UCSD-AML1 (cell line): Measurements from ENCODE around the gene SLC9A8.

Source experiments
- DNase-seq: peaks from one replicate; lab custom pipeline; 2025; ENCODE audit not compliant: unreplicated experiment; lab: John Stamatoyannopoulos, UW

SLC9A8 gene

DNA sequence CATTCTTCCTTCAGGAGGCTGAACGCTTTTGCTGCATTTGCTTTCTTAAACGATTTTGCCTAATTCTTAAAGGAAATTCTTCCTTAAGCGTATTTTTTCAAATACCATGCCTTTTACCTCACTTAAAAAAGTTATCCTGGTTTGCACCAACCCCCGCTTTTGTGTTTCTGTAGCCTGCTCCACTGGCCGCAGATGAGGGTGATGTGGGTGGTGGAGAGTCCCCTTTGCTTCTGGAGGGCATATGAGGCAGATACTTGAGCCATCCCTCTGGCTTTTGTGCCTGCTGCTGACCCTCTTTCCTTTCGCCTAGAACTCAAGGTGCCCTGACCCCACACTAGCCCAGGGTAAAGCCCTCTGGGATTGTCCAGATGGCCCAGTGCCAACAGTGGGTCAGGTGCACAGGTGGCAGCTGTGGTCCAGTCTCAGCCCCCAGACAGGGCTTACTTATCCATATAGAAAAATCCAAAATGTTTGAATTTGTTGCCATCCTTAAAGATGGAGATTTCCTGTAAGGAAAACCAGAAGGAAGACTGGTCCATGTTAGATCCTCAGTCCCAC is 58.8 kb downstream of the SLC9A8 start:
- DNase-seq = no peak

DNA sequence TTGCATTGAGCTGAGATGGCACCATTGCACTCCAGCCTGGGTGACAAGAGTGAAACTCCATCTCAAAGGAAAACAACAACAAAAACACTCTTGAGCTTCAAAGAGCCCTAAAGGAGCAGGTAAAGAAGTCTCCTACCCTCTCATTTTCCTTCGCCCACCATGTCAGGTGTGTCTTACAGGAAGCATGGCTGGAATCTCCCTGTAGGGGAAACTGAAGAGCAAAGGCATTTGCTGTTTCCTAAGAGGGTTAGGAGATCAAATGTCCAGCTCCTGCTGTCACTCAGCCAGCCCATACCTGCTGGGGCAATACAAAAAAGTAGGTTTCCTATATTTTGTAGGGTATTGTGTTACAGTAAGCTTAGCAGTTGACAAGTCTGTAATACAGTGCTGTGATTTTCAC is 59.4 kb downstream of the SLC9A8 start:
- DNase-seq = no peak

DNA sequence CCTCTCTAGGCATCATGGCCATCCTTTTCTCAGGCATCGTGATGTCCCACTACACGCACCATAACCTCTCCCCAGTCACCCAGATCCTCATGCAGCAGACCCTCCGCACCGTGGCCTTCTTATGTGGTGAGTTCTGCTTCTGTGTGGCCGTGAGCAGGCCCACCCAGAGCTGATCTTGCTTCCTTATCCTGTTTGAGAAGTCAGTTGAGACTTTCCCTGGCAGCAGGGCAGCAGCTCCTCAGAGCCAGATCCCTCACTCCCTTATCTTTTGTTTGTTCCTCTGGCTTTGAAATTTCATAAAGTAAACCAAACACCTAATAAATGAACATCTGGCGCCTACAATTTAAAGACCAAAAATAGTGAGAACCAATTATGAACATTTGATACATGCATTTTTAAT is 62.1 kb downstream of the SLC9A8 start:
- DNase-seq = no peak

DNA sequence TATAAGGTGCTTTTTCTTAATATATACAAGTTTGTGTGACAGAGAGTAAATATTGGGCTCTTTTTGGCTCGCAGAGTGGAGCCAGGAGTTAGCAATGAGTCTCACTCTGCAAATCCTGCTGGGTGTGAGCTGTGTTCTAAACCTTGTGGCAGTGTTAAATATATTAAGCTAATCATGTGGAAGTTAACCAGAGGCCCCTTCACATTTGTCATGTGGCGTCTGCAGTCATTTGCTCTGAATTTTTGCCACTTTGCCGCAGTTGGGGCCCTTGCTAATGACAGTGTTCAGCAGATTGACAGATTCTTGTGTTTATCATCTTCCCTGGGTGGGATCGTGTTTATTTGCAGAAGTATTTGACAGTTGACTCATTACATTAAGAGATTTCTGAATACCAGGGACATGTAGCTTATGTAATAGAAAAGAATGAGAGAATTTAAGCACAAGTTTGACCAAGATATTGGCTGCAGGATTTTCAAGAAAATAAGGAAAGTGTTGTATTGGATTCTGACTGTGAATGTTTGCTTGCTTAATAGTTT is 64.8 kb downstream of the SLC9A8 start:
- no peak for DNase-seq

DNA sequence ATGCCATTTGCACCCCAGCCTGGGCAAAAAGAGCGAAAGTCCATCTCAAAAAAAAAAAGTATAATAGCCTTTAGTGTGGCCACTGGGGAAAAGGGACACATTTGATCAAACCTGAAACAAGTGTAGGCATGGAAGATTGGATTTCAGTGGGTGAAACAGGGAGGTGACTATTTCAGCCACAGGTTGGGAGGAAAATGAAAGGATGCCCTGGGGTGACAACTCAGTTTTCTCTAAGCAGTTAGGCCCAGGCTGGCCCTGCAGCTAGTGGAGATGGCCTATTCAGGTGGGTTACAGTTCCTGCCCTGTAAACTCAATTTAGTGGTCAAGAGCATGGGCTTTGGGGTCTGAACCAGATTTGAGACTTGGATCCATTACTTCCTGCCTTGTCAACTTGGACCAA is 66.3 kb downstream of the SLC9A8 start:
- DNase-seq = no peak

DNA sequence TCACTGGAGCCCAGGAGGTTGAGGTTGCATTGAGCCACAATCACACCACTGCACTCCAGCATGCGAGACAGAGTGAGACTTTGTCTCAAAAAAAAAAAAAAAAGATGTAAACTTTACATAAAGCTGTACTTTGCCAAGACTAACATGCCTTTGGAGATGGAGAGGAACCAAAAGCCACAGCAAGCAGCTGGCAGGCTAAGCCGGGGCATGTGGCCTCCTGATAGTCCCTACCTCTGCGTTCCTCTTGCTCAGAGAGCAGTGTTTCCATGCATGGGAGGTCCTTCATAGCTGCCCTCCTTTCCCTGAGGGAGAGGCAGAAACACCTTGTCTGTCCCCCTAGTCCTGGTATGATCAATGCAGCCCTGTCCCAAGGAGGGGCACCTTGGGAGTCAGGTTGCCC is 67.5 kb downstream of the SLC9A8 start:
- no peak for DNase-seq

DNA sequence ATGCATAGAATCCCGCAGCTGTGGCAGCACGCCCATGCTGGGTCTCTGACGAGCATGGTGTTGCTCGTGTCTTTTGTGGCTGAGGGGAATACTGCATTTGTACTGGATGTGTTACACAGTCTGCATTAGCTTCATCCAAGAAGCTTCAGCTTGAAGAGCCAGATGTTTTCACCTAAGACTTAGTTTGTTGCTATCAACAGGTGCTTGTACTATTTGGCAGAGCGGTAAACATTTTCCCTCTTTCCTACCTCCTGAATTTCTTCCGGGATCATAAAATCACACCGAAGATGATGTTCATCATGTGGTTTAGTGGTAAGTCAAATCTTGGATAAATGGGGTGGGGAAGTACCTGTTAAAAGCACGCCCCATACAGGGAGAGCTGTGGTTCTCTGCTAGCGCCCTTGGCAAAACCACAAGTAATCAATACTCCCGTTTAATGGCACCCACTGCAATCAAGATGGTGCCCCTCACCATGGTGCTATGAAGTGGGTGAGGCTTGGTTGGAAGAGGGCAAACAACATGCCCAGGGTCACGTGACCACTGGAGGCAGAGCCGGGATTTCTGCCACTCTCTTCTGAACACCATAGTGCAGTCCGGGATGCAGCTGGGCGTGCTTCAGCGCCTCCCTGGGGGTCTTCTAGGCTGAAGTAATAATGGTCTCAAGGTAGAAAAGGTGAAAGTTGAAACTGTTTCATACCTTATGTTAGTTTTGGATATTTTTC is 68.3 kb downstream of the SLC9A8 start:
- no peak for DNase-seq

DNA sequence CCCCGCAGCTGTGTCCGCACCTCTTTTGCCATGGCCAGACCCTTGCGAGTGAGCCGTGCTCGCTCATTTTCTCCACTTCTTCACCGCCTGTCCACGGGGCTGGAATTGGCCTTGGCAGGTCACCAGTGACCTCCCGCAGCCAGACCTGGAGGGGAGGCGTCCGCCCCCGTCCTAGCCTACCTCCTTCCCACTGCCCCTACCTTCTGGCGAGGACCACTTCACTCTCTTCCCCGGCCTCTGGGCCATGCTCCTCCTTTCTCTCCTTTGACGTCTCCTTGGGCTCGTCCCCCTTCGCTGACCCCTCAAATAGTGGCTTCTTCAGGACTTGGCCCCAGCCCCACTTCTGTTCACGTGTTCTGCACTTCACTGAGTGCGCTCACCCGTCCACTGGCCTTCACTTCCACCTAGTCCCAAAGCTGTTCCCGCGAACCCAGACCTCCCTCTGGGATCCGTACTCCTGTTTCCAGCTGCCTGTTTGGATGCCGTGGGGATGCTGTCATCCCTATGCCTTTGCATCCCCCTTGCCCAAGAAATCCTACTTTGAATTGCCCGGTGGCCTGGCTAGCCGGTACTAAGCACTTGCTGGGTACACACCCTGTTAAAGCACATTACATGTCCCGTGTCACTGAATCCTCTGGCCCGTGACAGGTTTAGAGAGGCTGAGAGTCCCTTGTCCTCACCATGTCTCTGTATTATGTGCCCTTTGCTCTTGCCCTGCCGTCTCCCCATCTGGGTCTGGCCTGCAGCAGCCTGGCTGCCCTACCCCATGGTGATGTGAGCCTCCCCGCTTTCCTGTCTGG is 69.7 kb downstream of the SLC9A8 start:
- DNase-seq = no peak

DNA sequence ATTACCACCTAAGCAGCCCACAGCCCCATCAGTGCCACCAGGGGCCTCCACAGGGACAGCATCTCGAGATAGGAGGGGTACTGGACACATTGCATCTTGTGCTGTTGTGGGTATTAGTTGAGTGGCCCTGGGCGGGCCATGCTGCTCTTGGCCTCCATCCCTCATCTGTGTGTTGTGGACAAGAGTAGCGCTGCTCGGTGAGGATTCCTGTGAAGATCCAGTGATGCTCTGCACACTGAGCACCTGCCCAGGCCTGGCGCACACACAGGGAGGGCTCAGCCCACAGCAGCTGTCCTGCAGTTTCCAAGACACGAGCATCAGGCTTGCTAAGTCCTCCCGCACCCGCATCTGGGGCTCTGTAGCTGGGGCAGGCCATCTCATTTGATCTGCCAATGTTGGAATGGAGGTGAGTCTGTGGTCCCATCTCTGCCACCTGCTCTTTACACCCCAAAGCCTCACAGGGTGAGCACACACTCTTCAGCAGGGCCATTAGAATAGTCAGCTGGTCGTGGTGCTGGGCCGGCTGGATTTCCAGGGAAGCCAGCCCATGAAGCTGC is 70.7 kb downstream of the SLC9A8 start:
- DNase-seq = no peak

DNA sequence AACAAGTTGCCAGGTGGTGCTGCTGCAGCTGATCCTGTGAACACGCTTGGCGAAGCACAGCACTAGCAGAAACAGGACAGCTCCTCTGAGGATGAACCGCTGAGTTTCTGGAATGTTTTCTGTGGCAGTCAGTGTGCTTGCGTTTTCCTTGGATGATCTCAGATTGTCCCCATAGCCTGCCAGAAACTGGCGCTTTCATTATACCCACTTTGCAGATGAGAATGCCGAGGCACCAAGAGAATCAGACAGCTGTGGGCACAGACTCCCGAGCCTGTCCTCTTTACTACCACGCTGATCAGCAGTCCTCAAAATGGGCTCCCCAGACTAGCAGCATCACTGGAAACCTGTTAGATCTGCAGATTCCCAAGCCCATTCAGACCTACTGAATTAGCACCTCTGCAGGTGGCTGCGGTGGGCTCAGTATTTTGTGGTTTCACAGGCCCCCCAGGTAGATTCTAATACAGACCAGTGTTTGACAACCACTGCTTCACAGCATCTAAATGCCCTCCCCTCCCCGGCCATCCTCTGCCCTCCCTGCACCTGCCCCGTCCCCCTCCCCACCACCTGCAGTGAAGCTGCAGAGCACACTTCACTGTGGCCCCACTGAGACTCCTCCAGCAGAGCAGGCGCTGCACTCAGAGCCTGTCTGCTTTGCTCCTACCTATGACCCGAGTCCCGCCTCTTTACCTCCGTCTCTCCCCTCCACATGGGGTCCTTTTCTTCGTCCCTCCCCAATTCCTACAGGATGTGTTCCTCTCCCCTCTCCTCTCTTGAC is 73.1 kb downstream of the SLC9A8 start:
- no peak for DNase-seq

DNA sequence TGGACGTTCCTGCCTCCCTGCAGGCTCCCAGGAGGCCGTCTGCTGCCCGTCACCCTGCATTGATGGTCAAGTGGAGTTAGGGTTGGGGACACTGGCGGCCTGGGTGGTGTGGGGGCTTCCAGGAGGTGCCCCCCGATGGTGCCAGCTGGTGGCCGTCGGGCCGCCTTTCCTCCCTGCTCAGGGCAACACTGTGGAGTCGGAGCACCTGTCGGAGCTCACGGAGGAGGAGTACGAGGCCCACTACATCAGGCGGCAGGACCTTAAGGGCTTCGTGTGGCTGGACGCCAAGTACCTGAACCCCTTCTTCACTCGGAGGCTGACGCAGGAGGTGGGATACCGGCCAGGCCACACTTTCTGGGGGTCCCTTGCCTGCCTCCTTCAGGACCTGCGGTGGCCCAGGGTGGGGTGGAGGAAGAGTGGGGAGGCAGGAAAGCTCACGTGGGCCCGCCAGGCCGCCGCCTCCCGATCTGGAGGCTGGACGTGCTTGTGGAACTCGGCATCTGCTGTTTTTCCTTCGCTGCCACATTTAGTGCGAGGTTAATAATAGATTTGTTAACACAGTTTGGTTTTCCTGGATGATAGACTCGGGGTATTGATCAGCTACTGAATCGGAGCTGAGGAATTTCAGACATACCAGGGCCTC is 74.1 kb downstream of the SLC9A8 start:
- no peak for DNase-seq

DNA sequence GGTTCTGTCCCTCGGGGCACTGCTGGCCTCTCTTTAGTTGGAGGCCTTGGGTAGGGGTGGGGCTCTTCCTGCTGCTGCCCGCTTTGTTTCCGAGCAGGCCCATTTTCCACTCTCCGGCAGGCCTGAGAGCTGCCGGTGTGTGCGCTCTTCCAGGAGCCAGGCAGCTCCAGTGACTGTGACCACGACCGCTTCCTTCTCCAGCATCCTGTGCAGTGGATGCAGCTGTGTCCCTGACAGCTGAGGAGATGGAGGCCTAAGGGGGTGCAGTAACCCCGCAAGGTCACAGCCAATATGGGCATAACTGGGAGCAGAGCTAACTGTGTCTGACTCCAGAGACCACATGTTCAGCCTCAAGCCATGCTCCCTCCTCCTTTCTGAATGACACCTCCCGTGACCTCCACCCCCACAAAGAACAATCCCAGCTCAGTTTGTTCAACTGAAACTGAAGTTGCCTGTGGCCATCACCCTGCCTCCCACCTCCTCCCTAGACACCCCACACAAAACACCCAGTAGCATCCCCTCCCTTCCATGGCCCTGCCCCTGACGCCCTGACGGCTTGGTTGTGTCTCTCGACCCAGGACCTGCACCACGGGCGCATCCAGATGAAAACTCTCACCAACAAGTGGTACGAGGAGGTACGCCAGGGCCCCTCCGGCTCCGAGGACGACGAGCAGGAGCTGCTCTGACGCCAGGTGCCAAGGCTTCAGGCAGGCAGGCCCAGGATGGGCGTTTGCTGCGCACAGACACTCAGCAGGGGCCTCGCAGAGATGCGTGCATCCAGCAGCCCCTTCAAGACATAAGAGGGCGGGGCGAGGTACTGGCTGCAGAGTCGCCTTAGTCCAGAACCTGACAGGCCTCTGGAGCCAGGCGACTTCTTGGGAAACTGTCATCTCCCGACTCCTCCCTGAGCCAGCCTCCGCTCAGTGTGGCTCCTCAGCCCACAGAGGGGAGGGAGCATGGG is 74.9 kb downstream of the SLC9A8 start:
- DNase-seq = no peak

DNA sequence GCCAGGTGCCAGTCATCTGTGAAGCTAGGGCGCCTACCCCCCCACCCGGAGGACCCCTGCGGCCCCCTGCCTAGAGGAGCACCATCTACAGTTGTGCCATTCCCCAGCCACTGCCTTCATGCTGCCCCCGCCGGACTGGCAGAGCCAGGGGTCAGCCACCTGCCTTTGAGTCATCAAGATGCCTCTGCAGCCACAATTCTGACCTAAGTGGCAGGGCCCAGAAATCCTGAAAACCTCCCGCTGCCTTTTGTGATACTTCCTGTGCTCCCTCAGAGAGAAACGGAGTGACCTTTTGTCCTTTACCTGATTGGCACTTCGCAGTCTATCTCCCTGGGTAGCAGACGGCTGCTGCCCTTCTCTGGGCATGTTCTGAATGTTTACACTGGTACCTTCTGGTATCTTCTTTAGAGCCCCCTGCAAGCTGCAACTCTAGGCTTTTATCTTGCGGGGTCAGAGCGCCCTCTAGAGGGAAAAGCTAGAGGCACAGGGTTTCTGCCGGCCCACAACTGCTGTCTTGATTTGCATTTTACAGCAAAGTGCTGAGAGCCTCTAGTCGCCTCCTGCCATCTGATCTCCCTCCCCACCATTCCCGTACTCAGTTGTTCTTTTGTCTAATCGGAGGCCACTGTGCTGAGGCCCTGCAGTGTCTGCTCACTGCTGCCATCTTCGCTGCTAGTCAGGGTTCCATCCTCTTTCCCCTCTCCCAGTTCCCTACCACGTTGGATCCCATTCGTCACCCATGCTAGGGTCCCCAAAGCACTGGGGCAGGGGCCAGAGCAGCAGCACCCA is 75.8 kb downstream of the SLC9A8 start:
- peak; percentile 58 for DNase-seq

DNA sequence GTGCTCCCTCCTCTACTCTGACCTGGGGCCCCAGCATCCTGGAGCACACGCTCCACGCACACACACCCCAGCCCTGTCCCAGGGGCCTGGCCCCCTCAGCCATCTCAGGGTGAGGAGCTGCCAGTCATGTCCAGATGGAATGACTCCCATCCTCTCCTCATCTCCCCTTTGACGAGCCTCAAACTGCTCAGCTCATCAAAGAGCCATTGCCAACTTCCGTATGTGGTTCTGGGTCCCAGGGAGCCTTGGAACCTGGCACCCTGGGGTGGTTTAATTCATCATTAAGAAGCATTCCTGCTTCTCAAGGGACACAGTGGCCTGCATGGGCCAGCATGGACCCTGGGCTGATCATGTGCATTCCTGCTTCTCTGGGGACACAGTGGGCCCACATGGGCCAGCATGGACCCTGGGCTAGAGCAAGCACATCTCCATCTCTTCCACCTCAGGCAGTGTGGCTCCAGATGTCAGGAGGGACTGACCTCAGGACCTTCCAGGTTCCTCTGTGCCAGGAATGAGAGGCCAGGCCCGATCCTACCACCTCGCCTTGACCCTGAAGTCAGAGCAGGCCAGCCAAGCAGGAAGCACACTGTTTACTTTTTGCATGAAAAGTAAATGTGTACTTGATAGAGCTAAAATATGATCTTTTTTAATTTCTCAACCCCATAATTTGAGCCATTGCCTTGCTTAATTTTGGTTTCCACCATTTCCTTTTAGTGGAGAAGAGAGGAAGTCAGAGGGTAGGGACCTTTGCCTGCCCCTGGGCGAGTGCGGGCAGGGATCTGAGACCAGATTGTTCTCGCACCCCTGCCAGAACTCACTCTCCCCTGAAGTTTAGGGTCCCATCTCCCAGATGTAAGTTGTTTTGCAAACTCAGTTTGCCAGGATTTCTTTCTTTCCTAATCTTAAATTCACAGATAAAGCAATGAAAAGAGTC is 76.6 kb downstream of the SLC9A8 start:
- DNase-seq = no peak

DNA sequence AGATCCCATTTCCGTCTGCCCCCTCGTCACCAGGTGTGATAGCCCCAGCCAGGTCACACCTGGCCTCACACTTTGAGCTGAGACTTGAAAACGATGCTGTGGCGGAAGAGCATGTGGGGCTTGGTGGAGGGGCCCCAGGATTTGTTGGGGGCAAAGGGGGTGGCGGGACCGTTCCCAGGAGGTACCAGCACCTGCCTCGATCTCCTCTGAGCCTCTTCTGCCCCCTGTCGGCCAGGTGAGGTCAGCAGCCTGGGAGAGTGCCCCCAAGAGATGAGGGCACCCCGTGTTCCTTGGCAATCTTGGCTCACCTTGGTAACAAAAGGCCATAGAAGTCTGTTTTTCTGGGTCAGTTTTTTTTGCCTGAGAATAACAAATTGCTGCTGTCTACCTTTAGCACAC is 77.3 kb downstream of the SLC9A8 start:
- no peak for DNase-seq

DNA sequence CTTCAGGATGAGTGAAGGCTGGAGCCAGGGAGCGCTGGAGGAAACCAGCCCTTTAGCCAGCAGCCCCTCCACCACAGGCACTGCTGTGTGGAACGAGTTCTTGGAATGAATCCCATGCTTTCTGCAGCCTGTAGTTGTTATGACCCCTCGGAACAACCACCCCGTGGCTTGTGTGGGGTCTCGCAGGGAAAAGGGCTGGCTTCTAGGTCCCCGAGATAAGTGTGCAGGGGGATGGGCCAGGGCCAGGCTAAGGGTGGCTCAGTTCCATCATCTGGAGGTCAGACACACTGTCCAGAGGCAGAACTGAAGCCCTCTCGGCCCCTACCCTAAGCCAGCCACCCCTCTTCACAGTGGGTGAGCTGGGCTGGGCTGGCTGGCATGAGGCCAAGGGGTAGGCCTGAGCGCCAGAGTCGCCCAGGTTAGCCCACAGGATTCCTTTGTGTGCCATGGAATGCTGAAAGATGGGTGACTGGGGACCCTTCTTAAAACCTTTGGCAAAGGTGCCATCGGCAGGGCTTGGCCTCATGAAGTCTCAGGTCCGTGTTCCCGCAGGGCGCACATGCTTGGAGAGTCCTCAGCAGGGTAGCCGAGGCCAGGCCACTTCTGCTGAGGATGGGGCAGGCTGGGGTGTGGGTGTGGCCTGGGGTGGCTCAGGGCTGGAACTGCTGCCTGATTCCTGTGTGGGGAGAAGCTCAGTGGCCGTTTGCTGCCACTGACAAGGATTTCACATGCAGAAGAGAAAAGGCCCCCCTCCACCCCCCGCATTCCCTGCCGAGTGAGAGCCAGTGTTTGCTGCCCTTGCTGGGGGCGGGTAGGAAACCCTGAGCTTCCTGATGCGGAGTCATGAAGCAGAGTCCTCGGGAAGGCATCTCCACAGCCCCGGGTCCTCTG is 78.1 kb downstream of the SLC9A8 start:
- DNase-seq = no peak
